ENCODE results near the gene TTC3. TPM values are rescaled to one million over a fixed set of nuclear protein-coding genes. Genes with fewer than 3 reads are reported as not detected.

TTC3 gene
- total and polyA plus RNA-seq, 9 of the 15 experiments (the other 6 are each of a cell fraction or from before 2014, with no cell fraction given): 17.5 to 92.0 (median 59.5) TPM

GRCh38 chr21:37186983-37187382, 113.9 kb downstream of the TTC3 start (continued):
- no peak for TF ChIP-seq HIVEP1 (CRISPR knock-in tag; IDR thresholded peaks at IDR 0.05)

- DNase-seq (ENCODE audit: extremely low read depth in 1 of 4, low spot score in 3 of 4) (no peak), FAIRE-seq (no peak), ATAC-seq (no peak)
- Histone ChIP-seq H3K4me1 (replicated peaks in 1 of 2; ENCODE audit: control insufficient read depth in 2 of 2, insufficient read depth in 2 of 2, low read length in 2 of 2) (no peaks in the 10 kb centered on the region), H3K27me3 (ENCODE audit: control insufficient read depth in 2 of 2, insufficient read depth in 2 of 2, low read length in 2 of 2) (no peaks in the 10 kb centered on the region), H2AFZ (ENCODE audit: low read depth, low read length) (no peak overlapping the region), H3K79me2 (ENCODE audit: control insufficient read depth, insufficient read depth, low read length) (no peaks in the 10 kb centered on the region), H3K4me2 (ENCODE audit: insufficient read depth, low read length) (no peak overlapping the region), H3K27ac (ENCODE audit: extremely low read depth, low read depth, low read length) (no peak overlapping the region), H3K36me3 (ENCODE audit: control insufficient read depth, insufficient read depth, low read length) (peaks cover 73% of the 10 kb centered on the region), H3K4me3 (no peak overlapping the region), H3K9me1 (ENCODE audit: control insufficient read depth, insufficient read depth, low read length) (no peaks in the 10 kb centered on the region), H3K9ac (ENCODE audit: insufficient read depth in 1 of 2, low read depth in 2 of 2, low read length in 2 of 2) (no peak overlapping the region), H4K20me1 (replicated peaks; ENCODE audit: control insufficient read depth, insufficient read depth, low read length) (no peaks in the 10 kb centered on the region), H3K9me3 (replicated peaks; ENCODE audit: control insufficient read depth, insufficient read depth, low read depth, low read length) (no peaks in the 10 kb centered on the region)
- 88% methylated on average over 1 of the region's 1 CpG for WGBS (ENCODE audit: insufficient coverage, low coverage, missing lambda C conversion rate)
- intact Hi-C loops (cut with micrococcal nuclease): loop anchor here (10.0 kb wide), 1 partner anchor 456 kb away; no protein-coding TSS in a partner anchor
- in situ Hi-C loops (cut with MboI): no loop called here
- CTCF ChIA-PET (ENCODE audit: low intra/inter-chr PET ratio): no interaction called here
- TF ChIP-seq, protein P1, sequence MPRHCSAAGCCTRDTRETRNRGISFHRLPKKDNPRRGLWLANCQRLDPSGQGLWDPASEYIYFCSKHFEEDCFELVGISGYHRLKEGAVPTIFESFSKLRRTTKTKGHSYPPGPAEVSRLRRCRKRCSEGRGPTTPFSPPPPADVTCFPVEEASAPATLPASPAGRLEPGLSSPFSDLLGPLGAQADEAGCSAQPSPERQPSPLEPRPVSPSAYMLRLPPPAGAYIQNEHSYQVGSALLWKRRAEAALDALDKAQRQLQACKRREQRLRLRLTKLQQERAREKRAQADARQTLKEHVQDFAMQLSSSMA (CRISPR knock-in tag; IDR thresholded peaks at IDR 0.05): no peak
- no peak for TF ChIP-seq ERF (CRISPR knock-in tag; IDR thresholded peaks at IDR 0.05)
- POLR2A ChIA-PET: interaction anchor here (0.6 to 1.1 kb wide), 3 partner anchors 14 to 21 kb away, joined by 3 to 4 read pairs (median 3); no protein-coding TSS in a partner anchor
- BruUV-seq (replicated peaks): no TSS peak
Observed at GRCh38 chr21:37188825-37189224, 115.8 kb downstream of the TTC3 start.

DNA sequence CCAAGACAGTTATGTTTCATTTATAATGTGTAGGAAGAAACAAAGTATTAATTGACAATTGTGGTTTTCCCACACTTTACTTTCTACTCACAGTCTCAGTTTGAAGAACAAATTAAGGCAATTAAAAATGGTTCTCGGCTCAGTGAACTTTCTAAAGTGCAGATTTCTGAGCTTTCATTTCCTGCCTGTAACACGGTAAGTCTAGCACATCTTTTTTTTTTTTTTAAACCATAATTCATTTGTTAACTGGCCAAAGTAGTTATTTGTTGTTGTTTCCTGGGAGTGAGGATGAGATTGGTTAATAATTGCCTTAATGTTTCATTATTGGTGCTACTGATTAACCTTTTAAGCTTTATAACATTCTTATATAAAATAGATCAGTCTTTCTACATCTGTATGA, 119.0 kb downstream of the TTC3 start:
- Histone ChIP-seq H3K9me1 (ENCODE audit: control insufficient read depth, insufficient read depth, low read length) (no peaks in the 10 kb centered on the region), H3K27ac (ENCODE audit: extremely low read depth, low read depth, low read length) (no peak overlapping the region), H3K4me3 (no peak overlapping the region), H2AFZ (ENCODE audit: low read depth, low read length) (no peak overlapping the region), H3K36me3 (ENCODE audit: control insufficient read depth, insufficient read depth, low read length) (peaks cover 87% of the 10 kb centered on the region), H3K27me3 (ENCODE audit: control insufficient read depth in 2 of 2, insufficient read depth in 2 of 2, low read length in 2 of 2) (no peaks in the 10 kb centered on the region), H3K4me1 (replicated peaks in 1 of 2; ENCODE audit: control insufficient read depth in 2 of 2, insufficient read depth in 2 of 2, low read length in 2 of 2) (peaks cover 0 to 2% of the 10 kb centered on the region in 2 experiments; a peak in 1 of 5 replicates), H4K20me1 (replicated peaks; ENCODE audit: control insufficient read depth, insufficient read depth, low read length) (no peaks in the 10 kb centered on the region), H3K79me2 (ENCODE audit: control insufficient read depth, insufficient read depth, low read length) (no peaks in the 10 kb centered on the region), H3K9ac (ENCODE audit: insufficient read depth in 1 of 2, low read depth in 2 of 2, low read length in 2 of 2) (no peak overlapping the region), H3K4me2 (ENCODE audit: insufficient read depth, low read length) (no peak overlapping the region), H3K9me3 (replicated peaks; ENCODE audit: control insufficient read depth, insufficient read depth, low read depth, low read length) (no peaks in the 10 kb centered on the region)
- DNase-seq (ENCODE audit: extremely low read depth in 1 of 4, low spot score in 3 of 4): no peak
- no TSS peak for BruUV-seq (replicated peaks)
- CTCF ChIA-PET (ENCODE audit: low intra/inter-chr PET ratio): no interaction called here
- no peak for ATAC-seq
- no peak for FAIRE-seq
- intact Hi-C loops (cut with micrococcal nuclease): no loop called here
- POLR2A ChIA-PET: no interaction called here
- WGBS (ENCODE audit: insufficient coverage, low coverage, missing lambda C conversion rate): 91% methylated on average over 2 of the region's 2 CpGs
- in situ Hi-C loops (cut with MboI): no loop called here
- TF ChIP-seq MTA3 (IDR thresholded peaks at IDR 0.05; ENCODE audit: borderline replicate concordance): no peak
- TF ChIP-seq ZNF133 (CRISPR knock-in tag; IDR thresholded peaks at IDR 0.05): no peak
- TF ChIP-seq SOX6 (IDR thresholded peaks at IDR 0.05): no peak
- no peak for TF ChIP-seq TRIM24 (IDR thresholded peaks at IDR 0.05)
- no peak for TF ChIP-seq GATA2 (CRISPR knock-in tag; IDR thresholded peaks at IDR 0.05)
- no peak for TF ChIP-seq CHD2 (IDR thresholded peaks at IDR 0.05; ENCODE audit: low read depth, low read length)
- no peak for TF ChIP-seq CC2D1A (IDR thresholded peaks at IDR 0.05)
- TF ChIP-seq, protein P2, sequence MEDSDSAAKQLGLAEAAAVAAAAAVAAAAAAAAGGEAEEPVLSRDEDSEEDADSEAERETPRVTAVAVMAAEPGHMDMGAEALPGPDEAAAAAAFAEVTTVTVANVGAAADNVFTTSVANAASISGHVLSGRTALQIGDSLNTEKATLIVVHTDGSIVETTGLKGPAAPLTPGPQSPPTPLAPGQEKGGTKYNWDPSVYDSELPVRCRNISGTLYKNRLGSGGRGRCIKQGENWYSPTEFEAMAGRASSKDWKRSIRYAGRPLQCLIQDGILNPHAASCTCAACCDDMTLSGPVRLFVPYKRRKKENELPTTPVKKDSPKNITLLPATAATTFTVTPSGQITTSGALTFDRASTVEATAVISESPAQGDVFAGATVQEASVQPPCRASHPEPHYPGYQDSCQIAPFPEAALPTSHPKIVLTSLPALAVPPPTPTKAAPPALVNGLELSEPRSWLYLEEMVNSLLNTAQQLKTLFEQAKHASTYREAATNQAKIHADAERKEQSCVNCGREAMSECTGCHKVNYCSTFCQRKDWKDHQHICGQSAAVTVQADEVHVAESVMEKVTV (CRISPR knock-in tag; IDR thresholded peaks at IDR 0.05): no peak
- TF ChIP-seq EZH2 (IDR thresholded peaks at IDR 0.05; ENCODE audit: borderline replicate concordance, low read depth, low read length): no peak
- no peak for TF ChIP-seq ESRRA (IDR thresholded peaks at IDR 0.05; ENCODE audit: borderline replicate concordance, low read depth)
- TF ChIP-seq TSC22D4 (tag; IDR thresholded peaks at IDR 0.05): no peak
- TF ChIP-seq RCOR1 (IDR thresholded peaks at IDR 0.05; ENCODE audit: borderline replicate concordance in 1 of 2, low read depth in 2 of 2, low read length in 2 of 2): no peak
- no peak for TF ChIP-seq ZBED1 (IDR thresholded peaks at IDR 0.05)
